Neural cell (in vitro differentiated cells): Measurements from ENCODE around the gene TKTL2. TPM values are rescaled to one million over a fixed set of nuclear protein-coding genes. Genes with fewer than 3 reads are reported as not detected.

ENCODE experiments used
- H2AFZ ChIP-seq: fragments of 200-600, 300-800 bp; sonication (generic), shearing (Covaris generic); 2 replicates; pipeline ENCODE4 v1.6.0; 2014; ENCODE audit warnings: low read depth, mild to moderate bottlenecking, antibody characterized with exemption, low read length, moderate library complexity
- H3F3A ChIP-seq: fragments of 200-600 bp; shearing (Covaris generic); 2 replicates; pipeline ENCODE4 v1.6.1; 2016; ENCODE audit warnings: mild to moderate bottlenecking, moderate library complexity, mixed read lengths, antibody characterized with exemption, low read length; ENCODE audit not compliant: insufficient read depth, poor library complexity, severe bottlenecking
- H3K27ac ChIP-seq: fragments of 200-600, 300-800 bp; sonication (generic), shearing (Covaris generic); 2 replicates; pipeline ENCODE4 v1.5.1; 2014; ENCODE audit warnings: mild to moderate bottlenecking, low read length, moderate library complexity
- H3K27me3 ChIP-seq: fragments of 300-800, 200-600 bp; sonication (generic), shearing (Covaris generic); 2 replicates; pipeline ENCODE4 v1.6.0; 2014; ENCODE audit warnings: mild to moderate bottlenecking, low read depth, low read length, moderate library complexity; ENCODE audit not compliant: insufficient read depth
- H3K36me3 ChIP-seq: fragments of 300-800, 200-600 bp; sonication (generic), shearing (Covaris generic); 2 replicates; pipeline ENCODE4 v1.5.1; 2014; ENCODE audit warnings: mild to moderate bottlenecking, antibody characterized with exemption, low read length, moderate library complexity; ENCODE audit not compliant: insufficient read depth
- H3K4me2 ChIP-seq: fragments of 300-800, 200-600 bp; sonication (generic), shearing (Covaris generic); 2 replicates; pipeline ENCODE4 v1.6.0; 2014; ENCODE audit warnings: mild to moderate bottlenecking, low read length
- H3K4me3 ChIP-seq: fragments of 300-800, 200-600 bp; sonication (generic), shearing (Covaris generic); 2 replicates; pipeline ENCODE4 v1.5.1; 2014; ENCODE audit warnings: mild to moderate bottlenecking, low read length, moderate library complexity
- H3K79me2 ChIP-seq: fragments of 200-600 bp; shearing (Covaris generic); replicated peaks from 2 replicates; pipeline ENCODE4 v1.6.0; 2014; ENCODE audit warnings: mild to moderate bottlenecking, low read length, moderate library complexity; ENCODE audit not compliant: insufficient read depth
- H3K9ac ChIP-seq: fragments of 300-800, 200-600 bp; sonication (generic), shearing (Covaris generic); 2 replicates; pipeline ENCODE4 v1.6.1; 2016; ENCODE audit warnings: mild to moderate bottlenecking, low read length, mixed read lengths
- H3K9me2 ChIP-seq: fragments of 200-600 bp; shearing (Covaris generic); 2 replicates; pipeline ENCODE4 v1.6.1; 2016; ENCODE audit warnings: mild to moderate bottlenecking, low read length, mixed read lengths; ENCODE audit not compliant: insufficient read depth
- H3K9me3 ChIP-seq: fragments of 200-600, 300-800 bp; sonication (generic), shearing (Covaris generic); 2 replicates; pipeline ENCODE4 v1.6.1; 2016; ENCODE audit warnings: mild to moderate bottlenecking, mixed run types, low read length, moderate library complexity, mixed read lengths
- H4K20me1 ChIP-seq: fragments of 200-600 bp; shearing (Covaris generic); 2 replicates; pipeline ENCODE4 v1.6.1; 2016; ENCODE audit warnings: mild to moderate bottlenecking, mixed run types; ENCODE audit not compliant: insufficient read depth
- EP300 ChIP-seq: fragments of 450-650 bp; conservative IDR thresholded peaks from 2 replicates; pipeline ENCODE4 v1.6.1; 2014; ENCODE audit warnings: antibody characterized with exemption, mild to moderate bottlenecking, moderate library complexity; ENCODE audit not compliant: poor library complexity, severe bottlenecking
- EZH2 ChIP-seq: fragments of 200-600, 300-800 bp; shearing (Covaris generic), sonication (generic); IDR thresholded peaks from 2 replicates; pipeline ENCODE4 v1.6.1; 2014; ENCODE audit warnings: antibody characterized with exemption, low read length, borderline replicate concordance, mild to moderate bottlenecking; ENCODE audit not compliant: insufficient read depth, poor library complexity, severe bottlenecking
- MXI1 ChIP-seq: fragments of 450-650 bp; conservative IDR thresholded peaks from 2 replicates; pipeline ENCODE4 v1.6.1; 2014; ENCODE audit warnings: antibody characterized with exemption, mild to moderate bottlenecking; ENCODE audit not compliant: poor library complexity, severe bottlenecking
- POLR2AphosphoS5 ChIP-seq: IDR thresholded peaks from 2 replicates; pipeline ENCODE4 v1.6.1; 2012
- RAD21 ChIP-seq: fragments of 450-650 bp; conservative IDR thresholded peaks from 2 replicates; pipeline ENCODE4 v1.6.1; 2014; ENCODE audit warnings: antibody characterized with exemption, mild to moderate bottlenecking, moderate library complexity
- SMC3 ChIP-seq: fragments of 450-650 bp; conservative IDR thresholded peaks from 2 replicates; pipeline ENCODE4 v1.6.1; 2014; ENCODE audit warnings: antibody characterized with exemption, mild to moderate bottlenecking, moderate library complexity; ENCODE audit not compliant: poor library complexity
- TAF1 ChIP-seq: IDR thresholded peaks from 2 replicates; pipeline ENCODE4 v1.6.1; 2012; ENCODE audit warnings: low read depth
- polyA plus RNA-seq: library from polyadenylated mRNA; depleted of rRNA; stranded (reverse); fragments of >200 nt; gene quantifications from 2 replicates; pipeline ENCODE4 v1.2.3, GENCODE V29; 2014
- TF ChIP-seq, protein P1 (sequence below): IDR thresholded peaks from 2 replicates; pipeline ENCODE4 v1.6.1; 2012; ENCODE audit warnings: borderline replicate concordance
- TF ChIP-seq, protein P2 (sequence below): fragments of 450-650 bp; IDR thresholded peaks from 2 replicates; pipeline ENCODE4 v1.5.1; 2014; ENCODE audit warnings: antibody characterized with exemption, mild to moderate bottlenecking, moderate library complexity; ENCODE audit not compliant: poor library complexity, severe bottlenecking

Gene TKTL2
- polyA plus RNA-seq, 1 donor from 2014 or later = 0.42 TPM

DNA sequence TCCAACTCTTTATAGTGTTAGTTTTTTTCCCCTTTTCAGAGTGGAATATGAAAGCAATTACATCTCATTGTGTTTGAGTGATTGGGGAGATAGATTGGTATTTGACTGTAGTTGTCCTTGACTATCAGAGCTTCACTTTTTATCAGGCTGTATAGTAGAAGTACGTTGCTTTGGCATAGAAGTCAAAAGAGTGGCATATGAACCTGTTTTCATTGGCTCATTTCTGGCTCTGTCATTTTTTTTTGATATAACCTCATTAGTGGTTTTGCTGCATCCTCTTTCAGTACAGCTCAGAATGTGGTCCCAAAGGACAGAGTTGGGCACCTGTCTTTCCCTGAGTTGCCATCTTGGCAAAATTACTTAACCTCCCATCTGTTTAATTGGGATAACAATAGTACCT, 22.3 kb upstream of the TKTL2 start:
- H4K20me1 ChIP-seq = no peaks in the 10 kb centered on the region
- no peak for TF ChIP-seq SMC3
- TF ChIP-seq, protein P1, sequence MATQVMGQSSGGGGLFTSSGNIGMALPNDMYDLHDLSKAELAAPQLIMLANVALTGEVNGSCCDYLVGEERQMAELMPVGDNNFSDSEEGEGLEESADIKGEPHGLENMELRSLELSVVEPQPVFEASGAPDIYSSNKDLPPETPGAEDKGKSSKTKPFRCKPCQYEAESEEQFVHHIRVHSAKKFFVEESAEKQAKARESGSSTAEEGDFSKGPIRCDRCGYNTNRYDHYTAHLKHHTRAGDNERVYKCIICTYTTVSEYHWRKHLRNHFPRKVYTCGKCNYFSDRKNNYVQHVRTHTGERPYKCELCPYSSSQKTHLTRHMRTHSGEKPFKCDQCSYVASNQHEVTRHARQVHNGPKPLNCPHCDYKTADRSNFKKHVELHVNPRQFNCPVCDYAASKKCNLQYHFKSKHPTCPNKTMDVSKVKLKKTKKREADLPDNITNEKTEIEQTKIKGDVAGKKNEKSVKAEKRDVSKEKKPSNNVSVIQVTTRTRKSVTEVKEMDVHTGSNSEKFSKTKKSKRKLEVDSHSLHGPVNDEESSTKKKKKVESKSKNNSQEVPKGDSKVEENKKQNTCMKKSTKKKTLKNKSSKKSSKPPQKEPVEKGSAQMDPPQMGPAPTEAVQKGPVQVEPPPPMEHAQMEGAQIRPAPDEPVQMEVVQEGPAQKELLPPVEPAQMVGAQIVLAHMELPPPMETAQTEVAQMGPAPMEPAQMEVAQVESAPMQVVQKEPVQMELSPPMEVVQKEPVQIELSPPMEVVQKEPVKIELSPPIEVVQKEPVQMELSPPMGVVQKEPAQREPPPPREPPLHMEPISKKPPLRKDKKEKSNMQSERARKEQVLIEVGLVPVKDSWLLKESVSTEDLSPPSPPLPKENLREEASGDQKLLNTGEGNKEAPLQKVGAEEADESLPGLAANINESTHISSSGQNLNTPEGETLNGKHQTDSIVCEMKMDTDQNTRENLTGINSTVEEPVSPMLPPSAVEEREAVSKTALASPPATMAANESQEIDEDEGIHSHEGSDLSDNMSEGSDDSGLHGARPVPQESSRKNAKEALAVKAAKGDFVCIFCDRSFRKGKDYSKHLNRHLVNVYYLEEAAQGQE = no peak
- TF ChIP-seq, protein P2, sequence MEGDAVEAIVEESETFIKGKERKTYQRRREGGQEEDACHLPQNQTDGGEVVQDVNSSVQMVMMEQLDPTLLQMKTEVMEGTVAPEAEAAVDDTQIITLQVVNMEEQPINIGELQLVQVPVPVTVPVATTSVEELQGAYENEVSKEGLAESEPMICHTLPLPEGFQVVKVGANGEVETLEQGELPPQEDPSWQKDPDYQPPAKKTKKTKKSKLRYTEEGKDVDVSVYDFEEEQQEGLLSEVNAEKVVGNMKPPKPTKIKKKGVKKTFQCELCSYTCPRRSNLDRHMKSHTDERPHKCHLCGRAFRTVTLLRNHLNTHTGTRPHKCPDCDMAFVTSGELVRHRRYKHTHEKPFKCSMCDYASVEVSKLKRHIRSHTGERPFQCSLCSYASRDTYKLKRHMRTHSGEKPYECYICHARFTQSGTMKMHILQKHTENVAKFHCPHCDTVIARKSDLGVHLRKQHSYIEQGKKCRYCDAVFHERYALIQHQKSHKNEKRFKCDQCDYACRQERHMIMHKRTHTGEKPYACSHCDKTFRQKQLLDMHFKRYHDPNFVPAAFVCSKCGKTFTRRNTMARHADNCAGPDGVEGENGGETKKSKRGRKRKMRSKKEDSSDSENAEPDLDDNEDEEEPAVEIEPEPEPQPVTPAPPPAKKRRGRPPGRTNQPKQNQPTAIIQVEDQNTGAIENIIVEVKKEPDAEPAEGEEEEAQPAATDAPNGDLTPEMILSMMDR = no peak
- no peak for TF ChIP-seq EP300
- TF ChIP-seq MXI1 = no peak
- TF ChIP-seq POLR2AphosphoS5 = no peak
- TF ChIP-seq RAD21 = no peak
- TF ChIP-seq TAF1 = no peak
- no peak for TF ChIP-seq EZH2
- H3K36me3 ChIP-seq = no peaks in the 10 kb centered on the region
- H3K4me2 ChIP-seq = no peak overlapping the region
- no peaks in the 10 kb centered on the region for H3F3A ChIP-seq
- peaks cover 34% of the 10 kb centered on the region for H3K79me2 ChIP-seq
- no peaks in the 10 kb centered on the region for H3K27me3 ChIP-seq
- no peak overlapping the region for H3K4me3 ChIP-seq
- no peaks in the 10 kb centered on the region for H3K9me2 ChIP-seq
- no peak overlapping the region for H3K27ac ChIP-seq
- H2AFZ ChIP-seq = no peak overlapping the region
- H3K9ac ChIP-seq = no peak overlapping the region
- no peaks in the 10 kb centered on the region for H3K9me3 ChIP-seq

DNA sequence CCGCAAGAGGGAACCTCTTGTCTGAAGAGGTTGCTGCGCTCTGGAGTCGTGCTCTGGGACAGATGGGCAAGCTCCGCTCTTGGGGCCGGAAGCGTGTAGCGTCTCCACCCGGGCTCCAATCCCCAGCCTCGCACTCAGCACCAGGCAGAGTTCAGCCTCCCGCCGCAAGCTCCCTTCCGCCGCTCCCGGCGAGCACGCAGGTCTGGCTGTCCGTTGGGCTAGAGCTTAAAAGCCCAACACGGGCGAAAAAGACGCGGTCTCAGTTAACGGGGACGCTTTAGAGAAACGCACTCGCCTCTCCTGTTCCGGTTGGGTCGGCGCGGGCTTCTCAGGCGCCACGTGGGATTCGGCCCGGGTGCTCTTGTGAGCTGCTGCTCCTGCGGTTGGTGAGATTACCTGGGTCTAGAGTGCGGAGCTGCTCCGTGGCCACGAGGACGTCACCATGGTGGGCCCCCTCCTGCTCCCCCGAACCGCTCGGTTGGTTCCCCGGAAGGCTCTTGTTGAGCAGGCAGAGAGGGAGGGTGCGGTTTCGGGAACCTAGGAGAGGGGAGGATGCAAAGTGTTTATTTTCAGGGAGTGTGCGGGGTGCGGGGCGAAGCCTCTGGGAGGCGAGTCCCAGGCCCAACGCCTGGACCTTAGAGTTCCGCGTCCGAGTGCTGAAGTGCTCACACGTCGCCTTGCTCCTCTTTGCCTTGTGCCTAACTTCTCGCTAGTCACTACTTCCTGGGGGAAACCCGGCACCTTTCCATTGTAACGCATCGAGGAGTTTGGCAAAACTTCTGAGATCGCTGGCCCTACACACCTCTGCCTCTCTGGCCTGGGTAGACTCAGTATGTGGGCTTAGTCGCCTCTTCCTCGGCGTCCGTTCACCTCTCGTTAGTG, 21.0 kb upstream of the TKTL2 start, which contains the start of gene TMA16:
Gene TMA16, plus strand, starts transcription at position 331 of the 882 bp plus-strand sequence. Its CDS starts 112 bp downstream, at position 443.
- H3K27me3 ChIP-seq = no peaks in the 10 kb centered on the region
- TF ChIP-seq, protein P1 = peak; percentile 67
- TF ChIP-seq RAD21 = peak; percentile 40
- no peak for TF ChIP-seq TAF1
- TF ChIP-seq SMC3 = peak; percentile 58
- TF ChIP-seq MXI1 = peak; percentile 98
- TF ChIP-seq, protein P2 = no peak
- peak; percentile 31 for TF ChIP-seq POLR2AphosphoS5
- TF ChIP-seq EZH2 = no peak
- peak; percentile 19 for TF ChIP-seq EP300
- H2AFZ ChIP-seq = peak within 1 kb of the TSS; percentile 85

More for the DNA sequence above, 21.0 kb upstream of the TKTL2 start, which contains the start of gene TMA16:
- H4K20me1 ChIP-seq = no peaks in the 10 kb centered on the region
- H3F3A ChIP-seq = no peaks in the 10 kb centered on the region
- H3K9me2 ChIP-seq = no peaks in the 10 kb centered on the region
- peak within 1 kb of the TSS; percentile 66 for H3K9ac ChIP-seq
- peak within 1 kb of the TSS; percentile 88 for H3K4me3 ChIP-seq
- H3K27ac ChIP-seq = no peak within 1 kb of the TSS
- peaks cover 24% of the 10 kb centered on the region for H3K79me2 ChIP-seq
- H3K36me3 ChIP-seq = no peaks in the 10 kb centered on the region
- H3K9me3 ChIP-seq = no peaks in the 10 kb centered on the region
- peak within 1 kb of the TSS; percentile 46 for H3K4me2 ChIP-seq
